ENCODE results near the gene OSR1.

The OSR1 gene

GRCh38 chr2:19367326-19367725, 8.9 kb upstream of the OSR1 start:
- H3K36me3 ChIP-seq (ENCODE audit: insufficient read depth, low read length): no peaks in the 10 kb centered on the region
- no peak overlapping the region for H3K4me2 ChIP-seq (ENCODE audit: low read length)
- no peak overlapping the region for H3K4me3 ChIP-seq (ENCODE audit: low read length)
- no peak overlapping the region for H3K9ac ChIP-seq (ENCODE audit: low read depth, low read length)
- H3K4me1 ChIP-seq (ENCODE audit: control insufficient read depth, insufficient read depth, low read length): peaks cover 5% of the 10 kb centered on the region
- H3K9me3 ChIP-seq (replicated peaks; ENCODE audit: low read length): no peaks in the 10 kb centered on the region
- H3K27me3 ChIP-seq (ENCODE audit: control insufficient read depth, insufficient read depth, low read length): no peaks in the 10 kb centered on the region

GRCh38 chr2:19365126-19365525, 6.7 kb upstream of the OSR1 start:
- Histone ChIP-seq H3K27me3 (ENCODE audit: control insufficient read depth, insufficient read depth, low read length) (no peaks in the 10 kb centered on the region), H3K4me1 (ENCODE audit: control insufficient read depth, insufficient read depth, low read length) (peaks cover 9% of the 10 kb centered on the region), H3K36me3 (ENCODE audit: insufficient read depth, low read length) (no peaks in the 10 kb centered on the region), H3K4me3 (ENCODE audit: low read length) (no peak overlapping the region), H3K4me2 (ENCODE audit: low read length) (no peak overlapping the region), H3K9me3 (replicated peaks; ENCODE audit: low read length) (no peaks in the 10 kb centered on the region), H3K9ac (ENCODE audit: low read depth, low read length) (no peak overlapping the region)

GRCh38 chr2:19364014-19364413, 5.6 kb upstream of the OSR1 start:
- Histone ChIP-seq H3K9ac (ENCODE audit: low read depth, low read length) (no peak overlapping the region), H3K9me3 (replicated peaks; ENCODE audit: low read length) (no peaks in the 10 kb centered on the region), H3K27me3 (ENCODE audit: control insufficient read depth, insufficient read depth, low read length) (no peaks in the 10 kb centered on the region), H3K4me2 (ENCODE audit: low read length) (no peak overlapping the region), H3K36me3 (ENCODE audit: insufficient read depth, low read length) (no peaks in the 10 kb centered on the region), H3K4me1 (ENCODE audit: control insufficient read depth, insufficient read depth, low read length) (peaks cover 11% of the 10 kb centered on the region), H3K4me3 (ENCODE audit: low read length) (no peak overlapping the region)

- no peaks in the 10 kb centered on the region for H3K27me3 ChIP-seq (ENCODE audit: control insufficient read depth, insufficient read depth, low read length)
Observed at GRCh38 chr2:19363474-19363778, 5.0 kb upstream of the OSR1 start.

GRCh38 chr2:19362755-19363473, 4.5 kb upstream of the OSR1 start:
- Histone ChIP-seq H3K36me3 (ENCODE audit: insufficient read depth, low read length) (no peaks in the 10 kb centered on the region), H3K4me3 (ENCODE audit: low read length) (peak overlapping the region; percentile 82), H3K27me3 (ENCODE audit: control insufficient read depth, insufficient read depth, low read length) (no peaks in the 10 kb centered on the region), H3K9me3 (replicated peaks; ENCODE audit: low read length) (no peaks in the 10 kb centered on the region), H3K9ac (ENCODE audit: low read depth, low read length) (peak overlapping the region; percentile 82), H3K4me2 (ENCODE audit: low read length) (peak overlapping the region; percentile 87), H3K4me1 (ENCODE audit: control insufficient read depth, insufficient read depth, low read length) (peaks cover 16% of the 10 kb centered on the region)

More at GRCh38 chr2:19363474-19363778, 5.0 kb upstream of the OSR1 start:
- no peaks in the 10 kb centered on the region for H3K36me3 ChIP-seq (ENCODE audit: insufficient read depth, low read length)
- H3K9me3 ChIP-seq (replicated peaks; ENCODE audit: low read length): no peaks in the 10 kb centered on the region
- peak overlapping the region; percentile 87 for H3K4me2 ChIP-seq (ENCODE audit: low read length)
- peak overlapping the region; percentile 82 for H3K9ac ChIP-seq (ENCODE audit: low read depth, low read length)
- peak overlapping the region; percentile 82 for H3K4me3 ChIP-seq (ENCODE audit: low read length)
- H3K4me1 ChIP-seq (ENCODE audit: control insufficient read depth, insufficient read depth, low read length): peaks cover 16% of the 10 kb centered on the region

GRCh38 chr2:19362094-19362754, 3.8 kb upstream of the OSR1 start:
- no peaks in the 10 kb centered on the region for H3K36me3 ChIP-seq (ENCODE audit: insufficient read depth, low read length)
- peaks cover 19% of the 10 kb centered on the region for H3K4me1 ChIP-seq (ENCODE audit: control insufficient read depth, insufficient read depth, low read length)
- H3K9ac ChIP-seq (ENCODE audit: low read depth, low read length): peak overlapping the region; percentile 82
- H3K9me3 ChIP-seq (replicated peaks; ENCODE audit: low read length): no peaks in the 10 kb centered on the region
- peak overlapping the region; percentile 82 for H3K4me3 ChIP-seq (ENCODE audit: low read length)
- peak overlapping the region; percentile 87 for H3K4me2 ChIP-seq (ENCODE audit: low read length)
- no peaks in the 10 kb centered on the region for H3K27me3 ChIP-seq (ENCODE audit: control insufficient read depth, insufficient read depth, low read length)

- Histone ChIP-seq H3K9me3 (replicated peaks; ENCODE audit: low read length) (no peaks in the 10 kb centered on the region), H3K36me3 (ENCODE audit: insufficient read depth, low read length) (peaks cover 4% of the 10 kb centered on the region), H3K4me3 (ENCODE audit: low read length) (peak overlapping the region; percentile 82), H3K9ac (ENCODE audit: low read depth, low read length) (peak overlapping the region; percentile 82), H3K4me1 (ENCODE audit: control insufficient read depth, insufficient read depth, low read length) (peaks cover 22% of the 10 kb centered on the region), H3K27me3 (ENCODE audit: control insufficient read depth, insufficient read depth, low read length) (no peaks in the 10 kb centered on the region), H3K4me2 (ENCODE audit: low read length) (peak overlapping the region; percentile 87)
Observed at GRCh38 chr2:19361325-19361990, 3.0 kb upstream of the OSR1 start.

GRCh38 chr2:19360966-19361321, 2.5 kb upstream of the OSR1 start:
- H3K4me3 ChIP-seq (ENCODE audit: low read length): no peak overlapping the region
- H3K36me3 ChIP-seq (ENCODE audit: insufficient read depth, low read length): peaks cover 4% of the 10 kb centered on the region
- H3K4me1 ChIP-seq (ENCODE audit: control insufficient read depth, insufficient read depth, low read length): peaks cover 22% of the 10 kb centered on the region
- peak overlapping the region; percentile 87 for H3K4me2 ChIP-seq (ENCODE audit: low read length)
- H3K27me3 ChIP-seq (ENCODE audit: control insufficient read depth, insufficient read depth, low read length): no peaks in the 10 kb centered on the region
- no peak overlapping the region for H3K9ac ChIP-seq (ENCODE audit: low read depth, low read length)
- no peaks in the 10 kb centered on the region for H3K9me3 ChIP-seq (replicated peaks; ENCODE audit: low read length)

- H3K9ac ChIP-seq (ENCODE audit: low read depth, low read length): no peak overlapping the region
- no peak overlapping the region for H3K4me3 ChIP-seq (ENCODE audit: low read length)
- H3K4me2 ChIP-seq (ENCODE audit: low read length): no peak overlapping the region
- peaks cover 22% of the 10 kb centered on the region for H3K4me1 ChIP-seq (ENCODE audit: control insufficient read depth, insufficient read depth, low read length)
- no peaks in the 10 kb centered on the region for H3K27me3 ChIP-seq (ENCODE audit: control insufficient read depth, insufficient read depth, low read length)
- no peaks in the 10 kb centered on the region for H3K9me3 ChIP-seq (replicated peaks; ENCODE audit: low read length)
- peaks cover 7% of the 10 kb centered on the region for H3K36me3 ChIP-seq (ENCODE audit: insufficient read depth, low read length)
Observed at GRCh38 chr2:19360266-19360965, 2.0 kb upstream of the OSR1 start.

- H3K9me3 ChIP-seq (replicated peaks; ENCODE audit: low read length): no peaks in the 10 kb centered on the region
- H3K27me3 ChIP-seq (ENCODE audit: control insufficient read depth, insufficient read depth, low read length): no peaks in the 10 kb centered on the region
- H3K36me3 ChIP-seq (ENCODE audit: insufficient read depth, low read length): peaks cover 7% of the 10 kb centered on the region
- H3K4me1 ChIP-seq (ENCODE audit: control insufficient read depth, insufficient read depth, low read length): peaks cover 22% of the 10 kb centered on the region
- no peak overlapping the region for H3K4me3 ChIP-seq (ENCODE audit: low read length)
- H3K4me2 ChIP-seq (ENCODE audit: low read length): no peak overlapping the region
- no peak overlapping the region for H3K9ac ChIP-seq (ENCODE audit: low read depth, low read length)
Observed at GRCh38 chr2:19359456-19359855, 1.0 kb upstream of the OSR1 start.

GRCh38 chr2:19359021-19359357, 566 bp upstream of the OSR1 start:
- Histone ChIP-seq H3K9me3 (replicated peaks; ENCODE audit: low read length) (no peaks in the 10 kb centered on the region), H3K9ac (ENCODE audit: low read depth, low read length) (peak overlapping the region; percentile 64), H3K4me3 (ENCODE audit: low read length) (peak overlapping the region; percentile 87), H3K4me1 (ENCODE audit: control insufficient read depth, insufficient read depth, low read length) (peaks cover 22% of the 10 kb centered on the region), H3K27me3 (ENCODE audit: control insufficient read depth, insufficient read depth, low read length) (no peaks in the 10 kb centered on the region), H3K36me3 (ENCODE audit: insufficient read depth, low read length) (peaks cover 7% of the 10 kb centered on the region), H3K4me2 (ENCODE audit: low read length) (peak overlapping the region; percentile 98)

All from skeletal muscle satellite cell (primary cell).